Body of pancreas (tissue), 4 donors: ENCODE measurements around the gene ZBTB48. TPM values are rescaled to one million over a fixed set of nuclear protein-coding genes. Genes with fewer than 3 reads are reported as not detected.
"Not testable (repeated sequence)": the region's sequence is repeated elsewhere in the genome, so short reads cannot be mapped to it uniquely, and the experiment has no call there.

ENCODE experiments used
- ATAC-seq: fragments of 150-250 bp; one replicate; pipeline ENCODE4 v1.9.1; 2016
- DNase-seq, 4 donors: peaks; one replicate each; pipeline ENCODE4 v3.0.0-alpha.2; 2019
- H3K27ac ChIP-seq, 4 donors: fragments of 200-600 bp; sonication (generic); 1 replicate in 3 of 4; 2 replicates in 1 of 4; pipeline versions ENCODE4 v1.5.1 to v1.6.1; 2016 to 2019; ENCODE audit warnings: mild to moderate bottlenecking in 1 of 4, mixed read lengths in 1 of 4, moderate library complexity in 1 of 4
- H3K27me3 ChIP-seq, 2 donors: fragments of 200-600 bp; sonication (generic); one replicate each; pipeline ENCODE4 v1.6.0; 2016; ENCODE audit warnings: mild to moderate bottlenecking in 1 of 2
- H3K36me3 ChIP-seq, 2 donors: fragments of 200-600 bp; sonication (generic); replicated peaks in 1 of 2; 2 replicates each; pipeline ENCODE4 v1.5.1; 2016; ENCODE audit warnings: low read depth in 2 of 2; ENCODE audit not compliant: insufficient read depth in 1 of 2
- H3K4me1 ChIP-seq: fragments of 200-600 bp; sonication (generic); one replicate; pipeline ENCODE4 v1.6.0; 2016
- H3K4me3 ChIP-seq, 2 donors: fragments of 200-600 bp; sonication (generic); 1 replicate in 1 of 2; 2 replicates in 1 of 2; pipeline ENCODE4 v1.5.1; 2016 to 2019
- H3K9me3 ChIP-seq, 3 donors: fragments of 200-600 bp; sonication (generic); 1 replicate in 2 of 3; 2 replicates in 1 of 3; pipeline ENCODE4 v1.5.1; 2016
- CTCF ChIP-seq, 7 experiments: fragments of 450-650 bp in 4 of 7; fragments of 200-600 bp in 3 of 7; sonication (generic) in 3 of 7; IDR thresholded peaks; one replicate each; pipeline ENCODE4 v1.5.1; 2016 to 2019; ENCODE audit warnings: antibody characterized with exemption in 7 of 7
- POLR2A ChIP-seq, 3 donors: fragments of 450-650 bp; IDR thresholded peaks; one replicate each; pipeline ENCODE4 v1.6.1; 2016; ENCODE audit warnings: antibody characterized with exemption in 3 of 3, mild to moderate bottlenecking in 2 of 3
- WGBS, 2 donors: methylation state at CpG; one replicate each; pipeline ENCODE4 v1.1.5; 2017; 5-methylcytosine and 5-hydroxymethylcytosine counted together
- intact Hi-C: fragments of 100-400 bp; cut with DNase I; formaldehyde crosslinking; loops from one replicate; pipeline ENCODE4 v1.15.1; 2023
- total RNA-seq, 2 donors: library from RNA; depleted of rRNA; stranded (reverse); fragments of >200 nt; gene quantifications; one replicate each; pipeline ENCODE4 v1.1.0, GENCODE V29; 2016

The ZBTB48 gene
- total RNA-seq, 2 donors from 2014 or later = 17.4 to 37.6 TPM

DNA sequence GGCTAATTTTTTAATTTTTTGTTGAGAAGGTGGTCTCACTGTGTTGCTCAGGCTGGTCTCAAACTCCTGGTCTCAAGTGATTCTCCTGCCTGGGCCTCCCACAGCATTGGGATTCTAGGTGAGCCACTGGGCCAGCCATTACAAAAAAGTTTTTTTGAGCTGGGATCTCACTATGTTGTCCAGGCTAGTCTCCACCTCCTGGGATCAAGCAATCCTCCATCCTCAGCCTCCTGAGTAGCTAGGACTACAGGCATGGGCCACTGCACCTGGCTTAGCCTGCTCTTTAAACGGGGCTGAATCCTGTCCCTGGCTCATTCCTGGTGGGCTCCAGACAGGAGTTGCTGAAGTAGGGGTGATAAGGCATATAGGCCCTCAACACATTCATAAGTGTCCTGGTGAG lies 22.2 kb upstream of the ZBTB48 start:
- intact Hi-C loops = no loop called here
- H3K27me3 ChIP-seq = no peaks in the 10 kb centered on the region
- no peaks in the 10 kb centered on the region for H3K9me3 ChIP-seq
- ATAC-seq (no peak), DNase-seq (no peak)
- no peak overlapping the region for H3K4me3 ChIP-seq
- no peaks in the 10 kb centered on the region for H3K36me3 ChIP-seq
- H3K27ac ChIP-seq = no peak overlapping the region
- no peak for TF ChIP-seq POLR2A (IDR thresholded peaks at IDR 0.05)
- 74 to 80% methylated on average over 1 of the region's 1 CpG for WGBS, 2 donors
- H3K4me1 ChIP-seq = peaks cover 15% of the 10 kb centered on the region

GRCh38 chr1:6559161-6559560 lies 20.6 kb upstream of the ZBTB48 start:
- ATAC-seq, intact Hi-C loops, H3K27me3 ChIP-seq: not testable (repeated sequence)

DNA sequence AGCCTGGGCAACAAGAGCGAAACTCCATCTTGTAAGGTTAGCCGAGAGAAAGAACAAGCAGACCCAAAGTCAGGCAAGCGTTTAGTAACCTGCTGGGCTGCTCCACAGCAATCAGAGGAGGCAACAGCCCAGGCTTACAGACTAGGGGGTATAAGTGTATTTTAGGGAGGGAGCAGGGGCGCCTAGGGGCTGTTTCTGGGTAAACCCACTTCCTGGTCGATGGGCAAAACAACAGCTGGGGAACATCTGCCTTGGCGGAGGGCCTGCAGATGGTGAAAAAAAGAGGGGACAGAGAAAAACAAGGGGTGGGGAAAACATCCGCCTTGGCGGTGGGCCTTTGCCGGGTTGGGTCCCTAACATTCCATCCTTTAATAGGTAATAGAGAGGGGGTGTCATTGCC lies 19.5 kb upstream of the ZBTB48 start:
- no peak for ATAC-seq
- Histone ChIP-seq H3K36me3 (no peaks in the 10 kb centered on the region), H3K4me3 (no peak overlapping the region), H3K4me1 (no peaks in the 10 kb centered on the region), H3K9me3 (no peaks in the 10 kb centered on the region), H3K27me3 (no peaks in the 10 kb centered on the region), H3K27ac (no peak overlapping the region)
- intact Hi-C loops = no loop called here
- DNase-seq = no peak
- WGBS, 2 donors = 73 to 74% methylated on average over 9 of the region's 9 CpGs
- TF ChIP-seq POLR2A (IDR thresholded peaks at IDR 0.05) (no peak), CTCF (IDR thresholded peaks at IDR 0.05) (no peak)

More at GRCh38 chr1:6559161-6559560, 20.6 kb upstream of the ZBTB48 start:
- H3K36me3 ChIP-seq, H3K27ac ChIP-seq, DNase-seq, H3K4me3 ChIP-seq, H3K9me3 ChIP-seq, H3K4me1 ChIP-seq: not testable (repeated sequence)
- WGBS, 2 donors = 67 to 70% methylated on average over 10 to 11 of the region's 11 CpGs

GRCh38 chr1:6569033-6569432 lies 10.8 kb upstream of the ZBTB48 start:
- DNase-seq (no peak), ATAC-seq (no peak)
- Histone ChIP-seq H3K36me3 (no peaks in the 10 kb centered on the region), H3K27ac (no peak overlapping the region), H3K9me3 (no peaks in the 10 kb centered on the region), H3K4me1 (no peaks in the 10 kb centered on the region), H3K4me3 (no peak overlapping the region), H3K27me3 (peaks cover 0 to 3% of the 10 kb centered on the region in 2 donors)
- TF ChIP-seq POLR2A (IDR thresholded peaks at IDR 0.05) (no peak), CTCF (IDR thresholded peaks at IDR 0.05) (no peak)
- WGBS, 2 donors = 83 to 85% methylated on average over 11 of the region's 11 CpGs
- intact Hi-C loops = no loop called here

GRCh38 chr1:6570100-6570499 lies 9.7 kb upstream of the ZBTB48 start:
- no peak for DNase-seq
- WGBS, 2 donors = 74 to 78% methylated on average over 3 of the region's 3 CpGs
- Histone ChIP-seq H3K4me3 (no peak overlapping the region), H3K36me3 (no peaks in the 10 kb centered on the region), H3K27ac (no peak overlapping the region), H3K4me1 (no peaks in the 10 kb centered on the region), H3K9me3 (no peaks in the 10 kb centered on the region), H3K27me3 (peaks cover 0 to 3% of the 10 kb centered on the region in 2 donors)
- intact Hi-C loops = no loop called here
- no peak for ATAC-seq
- TF ChIP-seq CTCF (IDR thresholded peaks at IDR 0.05) (no peak), POLR2A (IDR thresholded peaks at IDR 0.05) (no peak)

DNA sequence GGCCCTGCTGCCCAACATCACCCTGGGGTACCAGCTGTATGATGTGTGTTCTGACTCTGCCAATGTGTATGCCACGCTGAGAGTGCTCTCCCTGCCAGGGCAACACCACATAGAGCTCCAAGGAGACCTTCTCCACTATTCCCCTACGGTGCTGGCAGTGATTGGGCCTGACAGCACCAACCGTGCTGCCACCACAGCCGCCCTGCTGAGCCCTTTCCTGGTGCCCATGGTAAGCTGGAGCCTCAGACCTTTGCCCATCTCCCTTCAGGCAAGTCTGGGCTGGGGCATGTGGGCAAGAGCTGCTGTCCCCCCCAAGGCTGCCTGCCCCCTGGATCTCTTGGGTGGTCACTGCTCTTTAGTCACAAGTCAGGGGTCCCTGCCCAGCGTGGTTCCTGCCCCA lies 8.8 kb upstream of the ZBTB48 start:
- no peaks in the 10 kb centered on the region for H3K36me3 ChIP-seq
- no peak overlapping the region for H3K4me3 ChIP-seq
- intact Hi-C loops = no loop called here
- 0 to 72% methylated on average over 1 to 5 of the region's 5 CpGs for WGBS, 2 donors
- peaks cover 0 to 3% of the 10 kb centered on the region in 2 donors for H3K27me3 ChIP-seq
- no peak overlapping the region for H3K27ac ChIP-seq
- DNase-seq (no peak), ATAC-seq (no peak)
- no peaks in the 10 kb centered on the region for H3K4me1 ChIP-seq
- H3K9me3 ChIP-seq = no peaks in the 10 kb centered on the region
- TF ChIP-seq POLR2A (IDR thresholded peaks at IDR 0.05) = no peak
- no peak for TF ChIP-seq CTCF (IDR thresholded peaks at IDR 0.05)
